Astrocyte (in vitro differentiated cells and primary cell): Measurements from ENCODE around the gene PAM. TPM values are rescaled to one million over a fixed set of nuclear protein-coding genes. Genes with fewer than 3 reads are reported as not detected.

Experiments
- DNase-seq: peaks from one replicate; pipeline ENCODE4 v3.0.0-alpha.2; 2010; ENCODE audit warnings: low read depth
- FAIRE-seq: peaks from 2 replicates; lab custom pipeline; 2011; peaks lifted over from hg19 to GRCh38; lab: Jason Lieb, UNC
- H2AFZ ChIP-seq: 2 replicates; pipeline ENCODE4 v1.6.0; 2012; ENCODE audit warnings: low read depth, low read length, inconsistent platforms
- H3K27ac ChIP-seq: 2 replicates; pipeline ENCODE4 v1.5.1; 2011; ENCODE audit warnings: low read depth, low read length, inconsistent platforms
- H3K27me3 ChIP-seq: 2 replicates; pipeline ENCODE4 v1.6.0; 2011; ENCODE audit warnings: low read length, inconsistent platforms; ENCODE audit not compliant: insufficient read depth
- H3K36me3 ChIP-seq: 2 replicates; pipeline ENCODE4 v1.5.1; 2011; ENCODE audit warnings: low read length, inconsistent platforms; ENCODE audit not compliant: insufficient read depth
- H3K4me1 ChIP-seq: 2 replicates; pipeline ENCODE4 v1.5.1; 2011; ENCODE audit warnings: low read length, inconsistent platforms; ENCODE audit not compliant: insufficient read depth
- H3K4me2 ChIP-seq: 2 replicates; pipeline ENCODE4 v1.6.0; 2012; ENCODE audit warnings: low read length, inconsistent platforms
- H3K4me3 ChIP-seq: 2 replicates; pipeline ENCODE4 v1.5.1; 2011; ENCODE audit warnings: low read depth, mild to moderate bottlenecking, low read length, inconsistent platforms; ENCODE audit not compliant: insufficient read depth
- H3K79me2 ChIP-seq: 2 replicates; pipeline ENCODE4 v1.6.0; 2012; ENCODE audit warnings: mild to moderate bottlenecking, low read length, inconsistent platforms; ENCODE audit not compliant: insufficient read depth
- H3K9ac ChIP-seq: 2 replicates; pipeline ENCODE4 v1.6.0; 2012; ENCODE audit warnings: mild to moderate bottlenecking, low read length, inconsistent platforms
- H3K9me3 ChIP-seq: 2 replicates; pipeline ENCODE4 v1.5.1; 2012; ENCODE audit warnings: low read depth, mild to moderate bottlenecking, low read length, inconsistent platforms; ENCODE audit not compliant: insufficient read depth
- H4K20me1 ChIP-seq: 2 replicates; pipeline ENCODE4 v1.6.0; 2012; ENCODE audit warnings: low read length, inconsistent platforms; ENCODE audit not compliant: insufficient read depth
- H3K27ac Mint-ChIP-seq: one replicate; pipeline ENCODE4 v1.8.0; 2021; ENCODE audit warnings: mild to moderate bottlenecking, mixed read lengths; ENCODE audit not compliant: unreplicated experiment
- H3K27me3 Mint-ChIP-seq: one replicate; pipeline ENCODE4 v1.8.0; 2021; ENCODE audit warnings: low read depth, mixed read lengths; ENCODE audit not compliant: unreplicated experiment
- H3K36me3 Mint-ChIP-seq: one replicate; pipeline ENCODE4 v1.8.0; 2021; ENCODE audit warnings: low read depth, mixed read lengths; ENCODE audit not compliant: unreplicated experiment
- H3K4me1 Mint-ChIP-seq: one replicate; pipeline ENCODE4 v1.8.0; 2021; ENCODE audit warnings: low read depth, mixed read lengths; ENCODE audit not compliant: unreplicated experiment
- H3K4me3 Mint-ChIP-seq: one replicate; pipeline ENCODE4 v1.8.0; 2021; ENCODE audit warnings: mild to moderate bottlenecking, moderate library complexity, mixed read lengths; ENCODE audit not compliant: unreplicated experiment
- H3K9me3 Mint-ChIP-seq: one replicate; pipeline ENCODE4 v1.8.0; 2021; ENCODE audit warnings: mild to moderate bottlenecking, mixed read lengths; ENCODE audit not compliant: unreplicated experiment
- EZH2 ChIP-seq: IDR thresholded peaks from 2 replicates; pipeline ENCODE4 v1.6.1; 2012; ENCODE audit warnings: mild to moderate bottlenecking, low read length, inconsistent platforms; ENCODE audit not compliant: insufficient read depth
- total RNA-seq: library from RNA; stranded (reverse); gene quantifications from 2 replicates; pipeline ENCODE4 v1.2.1, GENCODE V29; 2021
- TF ChIP-seq, protein P1 (sequence below): IDR thresholded peaks from 2 replicates; pipeline ENCODE4 v1.5.1; 2011; ENCODE audit warnings: low read depth, mild to moderate bottlenecking, inconsistent platforms, low read length, moderate library complexity; ENCODE audit not compliant: insufficient read depth

PAM gene
- total RNA-seq, 1 donor from 2014 or later = 301 TPM

DNA sequence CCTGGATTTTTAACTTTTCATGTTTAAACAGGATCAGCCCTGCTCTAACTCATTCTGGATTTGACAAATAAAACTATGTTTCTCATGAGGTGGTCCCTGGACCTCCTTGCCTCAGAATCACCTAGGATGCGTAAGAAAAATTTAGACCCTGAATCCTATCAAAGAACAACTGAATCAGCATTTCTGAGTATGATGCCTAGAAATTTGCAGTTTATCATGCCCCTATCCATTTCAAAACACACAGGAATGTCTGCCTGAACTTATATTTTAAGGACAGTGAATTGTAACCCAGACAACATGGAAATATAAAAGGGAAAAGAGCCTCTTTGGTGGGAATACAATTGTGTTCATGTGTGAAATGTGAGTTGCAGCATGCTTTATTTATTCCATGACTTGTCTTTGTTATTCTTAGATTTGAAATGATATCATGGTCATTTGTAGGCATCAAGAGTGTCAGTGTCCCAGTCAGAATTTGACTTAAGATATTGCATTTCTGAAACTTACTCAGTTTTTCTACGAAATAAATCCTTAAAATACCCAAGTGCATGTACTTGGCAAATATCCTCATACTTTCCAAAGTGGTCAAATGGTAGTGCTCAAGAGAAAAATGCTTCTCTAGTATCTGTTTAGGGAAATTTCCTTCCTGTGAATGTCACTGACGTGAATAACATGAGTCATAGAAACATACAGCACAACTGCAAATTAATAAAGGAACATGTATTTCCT lies 220.5 kb downstream of the PAM start:
- FAIRE-seq = peak; percentile 59
- H3K9me3 ChIP-seq = no peaks in the 10 kb centered on the region
- peak overlapping the region; percentile 0 for H3K4me2 ChIP-seq
- H2AFZ ChIP-seq = no peak overlapping the region
- no peaks in the 10 kb centered on the region for H4K20me1 ChIP-seq
- no peak overlapping the region for H3K4me3 Mint-ChIP-seq
- H3K79me2 ChIP-seq = no peaks in the 10 kb centered on the region
- H3K4me1 Mint-ChIP-seq = peaks cover 4% of the 10 kb centered on the region
- peaks cover 9% of the 10 kb centered on the region for H3K4me1 ChIP-seq
- no peaks in the 10 kb centered on the region for H3K27me3 ChIP-seq
- H3K9ac ChIP-seq = no peak overlapping the region
- peak overlapping the region; percentile 55 for H3K27ac ChIP-seq
- peak; percentile 63 for DNase-seq
- H3K27me3 Mint-ChIP-seq = no peaks in the 10 kb centered on the region
- H3K4me3 ChIP-seq = no peak overlapping the region
- H3K9me3 Mint-ChIP-seq = no peaks in the 10 kb centered on the region
- no peaks in the 10 kb centered on the region for H3K36me3 Mint-ChIP-seq
- H3K27ac Mint-ChIP-seq = no peak overlapping the region
- no peak for TF ChIP-seq EZH2
- TF ChIP-seq, protein P1, sequence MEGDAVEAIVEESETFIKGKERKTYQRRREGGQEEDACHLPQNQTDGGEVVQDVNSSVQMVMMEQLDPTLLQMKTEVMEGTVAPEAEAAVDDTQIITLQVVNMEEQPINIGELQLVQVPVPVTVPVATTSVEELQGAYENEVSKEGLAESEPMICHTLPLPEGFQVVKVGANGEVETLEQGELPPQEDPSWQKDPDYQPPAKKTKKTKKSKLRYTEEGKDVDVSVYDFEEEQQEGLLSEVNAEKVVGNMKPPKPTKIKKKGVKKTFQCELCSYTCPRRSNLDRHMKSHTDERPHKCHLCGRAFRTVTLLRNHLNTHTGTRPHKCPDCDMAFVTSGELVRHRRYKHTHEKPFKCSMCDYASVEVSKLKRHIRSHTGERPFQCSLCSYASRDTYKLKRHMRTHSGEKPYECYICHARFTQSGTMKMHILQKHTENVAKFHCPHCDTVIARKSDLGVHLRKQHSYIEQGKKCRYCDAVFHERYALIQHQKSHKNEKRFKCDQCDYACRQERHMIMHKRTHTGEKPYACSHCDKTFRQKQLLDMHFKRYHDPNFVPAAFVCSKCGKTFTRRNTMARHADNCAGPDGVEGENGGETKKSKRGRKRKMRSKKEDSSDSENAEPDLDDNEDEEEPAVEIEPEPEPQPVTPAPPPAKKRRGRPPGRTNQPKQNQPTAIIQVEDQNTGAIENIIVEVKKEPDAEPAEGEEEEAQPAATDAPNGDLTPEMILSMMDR = no peak
- peaks cover 3% of the 10 kb centered on the region for H3K36me3 ChIP-seq

DNA sequence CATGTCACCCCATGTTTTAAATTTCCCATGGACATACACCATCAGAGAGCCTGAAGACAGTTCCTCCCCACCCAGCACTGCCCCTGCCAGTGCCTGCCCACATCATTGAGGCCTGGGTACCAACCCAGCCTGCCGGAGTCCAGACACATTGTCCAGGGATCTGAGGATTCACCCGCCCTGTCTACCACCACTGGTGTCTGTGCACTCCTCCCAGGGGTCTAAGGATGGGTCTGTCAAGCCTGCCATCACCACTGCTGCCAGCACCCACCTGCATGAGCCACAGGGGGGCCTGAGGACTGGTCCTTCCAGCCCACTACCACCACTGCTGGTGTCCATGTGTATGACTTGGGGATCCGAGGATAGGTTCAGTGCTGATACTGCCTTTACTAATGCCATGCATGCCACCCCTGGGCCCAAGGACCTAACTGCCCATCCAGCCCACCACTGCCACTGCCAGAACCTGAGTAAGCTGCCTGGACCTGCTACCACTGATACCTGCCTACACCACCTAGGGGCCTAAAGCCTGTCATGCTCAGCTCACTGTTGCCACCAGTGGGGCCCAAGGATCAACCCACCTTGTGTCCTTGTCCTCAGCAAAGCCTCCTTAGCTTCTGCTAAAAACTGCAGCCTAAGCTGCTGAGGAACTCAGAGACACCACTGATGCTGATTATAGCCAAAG lies 227.0 kb downstream of the PAM start:
- TF ChIP-seq, protein P1 = no peak
- no peak for TF ChIP-seq EZH2
- DNase-seq (no peak), FAIRE-seq (no peak)
- Mint-ChIP-seq H3K4me1 (no peaks in the 10 kb centered on the region), H3K36me3 (peaks cover 18% of the 10 kb centered on the region), H3K27ac (no peak overlapping the region), H3K4me3 (no peak overlapping the region), H3K27me3 (no peaks in the 10 kb centered on the region), H3K9me3 (peaks cover 5% of the 10 kb centered on the region)
- Histone ChIP-seq H3K4me1 (no peaks in the 10 kb centered on the region), H3K79me2 (no peaks in the 10 kb centered on the region), H3K4me2 (no peak overlapping the region), H3K9ac (no peak overlapping the region), H3K4me3 (no peak overlapping the region), H4K20me1 (no peaks in the 10 kb centered on the region), H3K27ac (no peak overlapping the region), H3K27me3 (no peaks in the 10 kb centered on the region), H3K9me3 (no peaks in the 10 kb centered on the region), H2AFZ (no peak overlapping the region), H3K36me3 (peaks cover 3% of the 10 kb centered on the region)

DNA sequence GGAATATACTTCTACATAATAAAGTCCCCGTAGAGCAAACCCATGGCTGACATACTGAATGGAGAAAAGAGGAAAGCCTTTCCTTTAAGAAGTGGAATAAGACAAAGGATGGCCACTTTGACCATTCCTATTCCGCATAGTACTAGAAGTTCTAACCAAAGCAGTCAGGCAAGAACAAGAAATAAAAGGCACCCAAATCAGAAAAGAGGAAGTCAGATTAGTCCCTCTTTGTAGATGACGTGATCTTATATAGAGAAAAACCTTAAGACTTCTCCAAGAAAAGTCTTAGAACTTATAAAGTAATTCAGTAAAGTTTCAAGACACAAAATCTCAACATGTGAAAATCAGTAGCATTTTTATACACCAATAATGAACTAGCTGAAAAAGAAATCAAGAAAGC lies 231.0 kb downstream of the PAM start:
- Mint-ChIP-seq H3K27me3 (no peaks in the 10 kb centered on the region), H3K36me3 (peaks cover 17% of the 10 kb centered on the region), H3K4me1 (no peaks in the 10 kb centered on the region), H3K9me3 (peaks cover 5% of the 10 kb centered on the region), H3K27ac (no peak overlapping the region), H3K4me3 (no peak overlapping the region)
- Histone ChIP-seq H4K20me1 (no peaks in the 10 kb centered on the region), H3K27me3 (no peaks in the 10 kb centered on the region), H3K36me3 (no peaks in the 10 kb centered on the region), H3K4me1 (no peaks in the 10 kb centered on the region), H3K9me3 (no peaks in the 10 kb centered on the region), H2AFZ (no peak overlapping the region), H3K79me2 (no peaks in the 10 kb centered on the region), H3K4me3 (no peak overlapping the region), H3K27ac (no peak overlapping the region), H3K4me2 (no peak overlapping the region), H3K9ac (no peak overlapping the region)
- no peak for FAIRE-seq
- no peak for DNase-seq
- TF ChIP-seq, protein P1 = no peak
- TF ChIP-seq EZH2 = no peak
